CD4-positive, alpha-beta T cell treated with Interleukin-21 for 1 hour (primary cell): ENCODE results near the gene ANKMY1.

Experiments used
- DNase-seq: peaks from one replicate; pipeline ENCODE4 v3.0.0-alpha.2; 2020

The ANKMY1 gene

DNA sequence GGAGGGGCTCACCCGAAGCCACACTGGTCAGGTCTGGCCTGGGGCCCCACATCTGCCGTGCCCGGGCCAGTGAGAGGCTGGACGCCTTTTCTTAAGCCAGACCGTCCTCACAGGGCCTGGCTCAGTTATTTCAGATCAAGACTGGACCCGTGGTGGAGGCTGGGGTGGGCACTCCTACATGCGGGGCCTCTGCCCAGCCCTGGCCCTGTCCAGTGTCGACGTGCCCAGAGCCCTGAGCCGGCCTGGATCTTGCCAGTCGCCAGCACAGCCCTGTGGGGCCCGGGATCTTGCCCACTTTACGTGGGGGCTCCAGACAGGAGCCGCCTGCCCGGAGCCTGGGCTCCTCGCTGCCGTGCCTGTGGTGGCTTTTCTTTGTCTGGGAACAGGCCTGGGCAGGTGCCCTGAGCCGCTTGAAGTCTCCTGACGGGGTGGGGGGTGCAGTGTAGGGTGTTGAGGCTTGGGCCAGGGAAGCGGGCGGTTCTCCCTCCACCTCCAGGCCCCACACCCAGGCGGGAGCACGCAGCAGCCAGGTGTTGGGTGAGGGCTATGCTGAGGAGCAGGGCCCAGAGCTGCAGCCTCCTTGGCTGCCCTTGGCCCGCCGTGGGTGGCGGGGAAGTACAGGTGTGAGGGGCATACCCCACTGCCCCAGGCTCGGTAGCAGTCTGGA is 116.3 kb downstream of the ANKMY1 start:
- no peak for DNase-seq

DNA sequence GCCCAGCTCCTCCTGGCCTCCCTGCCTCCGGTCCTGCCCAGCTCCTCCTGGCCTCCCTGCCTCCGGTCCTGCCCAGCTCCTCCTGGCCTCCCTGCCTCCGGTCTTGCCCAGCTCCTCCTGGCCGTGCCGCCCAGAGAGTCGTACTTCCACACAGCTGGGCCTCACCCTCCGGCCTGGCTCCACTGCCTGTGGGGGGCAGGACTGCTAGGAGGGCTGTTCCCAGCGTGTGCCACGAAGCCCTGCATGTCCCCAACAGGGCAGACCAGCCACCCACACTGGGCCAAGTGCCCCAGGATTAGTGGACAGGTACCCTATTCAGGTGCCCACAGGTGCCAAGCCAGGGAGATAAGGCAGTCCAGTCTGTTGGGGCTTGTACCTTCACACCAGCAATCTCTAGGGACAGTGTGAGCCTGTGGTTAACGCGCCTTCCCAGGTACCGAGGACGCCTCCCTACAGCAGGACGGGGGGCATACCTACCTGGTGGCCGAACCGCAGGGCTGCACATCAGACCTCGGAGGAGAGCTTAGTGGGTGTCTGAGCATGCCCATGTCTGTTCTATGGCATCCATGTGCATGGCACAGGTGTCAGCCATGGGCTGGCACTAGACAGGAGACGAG is 117.0 kb downstream of the ANKMY1 start:
- DNase-seq, result no peak

DNA sequence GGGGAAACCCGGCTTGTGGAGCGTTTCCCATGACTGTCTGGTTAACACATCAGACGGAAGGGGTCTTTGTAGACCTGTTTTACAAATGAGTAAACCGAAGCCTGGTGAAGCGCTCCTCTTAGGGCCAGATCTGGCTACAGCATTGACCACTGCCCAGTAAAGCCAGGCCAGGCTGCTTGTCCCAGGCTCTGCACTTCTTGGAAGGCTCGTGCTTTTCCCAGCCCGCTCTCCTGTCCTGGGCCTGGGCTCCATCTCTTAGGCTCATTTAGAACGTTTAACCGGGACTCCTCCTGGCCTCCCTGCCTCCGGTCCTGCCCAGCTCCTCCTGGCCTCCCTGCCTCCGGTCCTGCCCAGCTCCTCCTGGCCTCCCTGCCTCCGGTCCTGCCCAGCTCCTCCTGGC is 117.5 kb downstream of the ANKMY1 start:
- DNase-seq, result no peak

DNA sequence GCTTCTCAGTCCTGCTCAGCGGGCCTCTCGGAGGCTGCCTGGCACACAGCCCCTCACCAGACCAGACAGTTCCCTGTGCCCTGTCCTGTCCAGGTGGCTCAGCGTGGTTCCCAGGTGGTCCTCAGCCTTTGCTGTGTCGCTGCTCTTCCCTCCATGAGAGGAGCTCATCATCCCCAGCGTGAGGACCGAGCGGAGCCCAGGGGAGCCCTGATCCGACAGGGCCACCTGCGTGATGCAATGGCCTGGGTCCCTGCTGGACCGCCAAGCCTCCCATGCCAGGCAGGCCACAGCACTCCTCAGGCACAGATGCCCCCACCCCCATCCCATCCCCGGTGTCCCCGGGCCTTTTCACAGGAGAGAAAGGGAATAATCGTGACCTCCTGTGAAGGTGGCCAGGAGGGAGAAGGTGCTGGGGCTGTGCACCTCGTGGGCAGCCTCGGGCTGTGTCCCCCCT is 118.1 kb downstream of the ANKMY1 start:
- no peak for DNase-seq

DNA sequence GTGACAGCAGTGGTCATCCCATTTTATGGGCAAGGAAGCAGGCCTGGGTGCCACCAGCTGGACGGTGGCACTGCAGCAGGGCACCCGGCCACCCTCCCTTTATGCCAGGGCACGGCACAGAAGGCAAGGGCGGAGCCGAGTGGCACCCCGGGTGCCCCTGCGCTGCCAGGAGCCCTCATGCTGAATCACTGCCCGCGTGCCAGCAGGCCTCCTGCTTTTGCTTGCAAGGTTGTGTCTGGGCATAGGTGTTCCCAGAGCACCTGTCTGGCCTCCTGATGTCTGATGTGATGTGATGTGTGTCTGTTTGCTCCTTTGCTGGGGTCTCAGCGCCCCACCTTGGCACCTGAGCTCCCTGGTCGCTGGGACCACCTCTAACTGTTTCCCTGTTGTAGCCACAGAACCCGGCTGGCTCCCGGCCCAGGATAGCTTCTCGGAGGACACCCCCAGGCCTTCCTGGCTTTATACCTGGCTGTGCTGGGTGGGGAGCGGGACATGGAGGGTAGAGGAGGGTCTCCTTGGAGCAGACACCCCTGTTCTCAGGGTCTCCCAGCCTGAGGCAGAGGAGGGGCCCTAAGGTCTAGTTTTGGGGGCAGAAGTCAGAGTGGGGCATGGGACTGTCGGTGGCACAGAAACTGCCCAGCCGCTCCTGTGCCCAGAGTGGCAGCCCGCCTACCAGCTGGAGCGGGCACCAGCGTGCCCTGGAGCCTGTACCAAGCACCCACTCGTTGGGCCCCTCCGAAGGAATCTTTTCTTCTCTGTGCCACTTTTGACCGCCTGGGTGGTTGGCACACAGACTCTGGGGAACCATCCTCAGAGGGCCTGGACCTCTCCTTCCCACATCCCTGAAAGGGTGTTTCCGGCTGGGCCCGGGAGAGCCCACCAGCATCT is 118.7 kb downstream of the ANKMY1 start:
- no peak for DNase-seq

DNA sequence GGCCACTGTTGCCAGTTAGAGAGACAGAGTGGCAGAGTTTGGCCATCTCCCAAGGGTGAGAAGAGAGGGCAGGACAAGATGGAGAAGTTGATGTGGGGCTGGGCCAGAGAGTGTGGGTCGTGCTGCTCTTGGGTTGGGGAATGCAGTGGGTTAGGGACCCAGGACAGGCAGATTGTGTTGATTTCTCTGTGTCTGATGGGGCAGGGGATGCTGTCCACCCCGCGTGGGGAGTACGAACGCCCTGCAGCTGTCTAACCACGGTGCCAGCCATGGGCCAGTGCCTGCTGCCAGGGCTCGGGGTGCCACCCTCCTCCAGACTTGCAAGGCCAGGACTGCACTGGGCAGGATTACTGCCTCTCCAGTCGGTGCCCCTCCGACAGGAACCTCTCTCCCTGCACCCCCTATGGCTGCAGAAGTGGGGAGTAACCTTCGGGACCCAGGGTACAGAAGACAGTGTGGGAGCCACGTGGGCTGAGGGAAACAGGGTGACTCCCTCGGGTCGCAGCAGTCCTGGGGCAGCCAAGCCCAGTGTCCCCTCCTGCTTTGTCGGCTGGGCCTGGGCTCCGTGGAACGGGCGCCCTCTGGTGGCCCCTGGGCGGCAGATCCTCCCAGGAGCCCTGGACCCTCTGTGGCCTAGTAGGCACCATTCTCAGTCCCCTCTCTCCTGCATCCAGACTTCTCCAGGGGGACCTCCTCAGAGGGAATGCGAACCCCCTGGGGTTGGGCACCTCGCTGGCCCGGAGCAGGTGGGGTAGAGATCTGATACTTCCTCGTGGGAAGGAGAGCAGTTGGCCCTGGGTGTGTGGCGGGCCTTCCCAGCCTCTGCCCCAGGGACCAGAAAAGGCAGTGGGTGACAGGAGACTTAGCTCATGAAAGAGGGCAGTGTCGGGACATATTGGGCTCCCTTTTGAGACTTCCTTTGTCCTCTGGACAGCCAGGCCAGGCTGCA is 119.7 kb downstream of the ANKMY1 start:
- DNase-seq, result peak; percentile 66

DNA sequence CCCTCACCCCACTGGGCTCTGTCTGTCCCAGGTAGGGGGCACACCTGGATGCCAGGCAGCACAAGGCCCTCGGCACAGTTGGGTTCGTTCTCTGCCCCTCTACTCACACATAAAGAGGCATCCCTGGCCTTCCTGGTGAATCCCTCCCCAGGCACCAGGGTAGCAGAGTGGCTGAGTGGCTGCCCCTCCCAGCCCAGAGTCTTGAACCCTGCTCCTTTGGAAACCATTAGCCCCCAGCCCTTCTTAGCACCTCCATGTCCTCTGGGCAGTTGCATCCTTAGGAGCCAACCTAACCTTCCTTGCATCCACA is 120.3 kb downstream of the ANKMY1 start:
- DNase-seq, result no peak

DNA sequence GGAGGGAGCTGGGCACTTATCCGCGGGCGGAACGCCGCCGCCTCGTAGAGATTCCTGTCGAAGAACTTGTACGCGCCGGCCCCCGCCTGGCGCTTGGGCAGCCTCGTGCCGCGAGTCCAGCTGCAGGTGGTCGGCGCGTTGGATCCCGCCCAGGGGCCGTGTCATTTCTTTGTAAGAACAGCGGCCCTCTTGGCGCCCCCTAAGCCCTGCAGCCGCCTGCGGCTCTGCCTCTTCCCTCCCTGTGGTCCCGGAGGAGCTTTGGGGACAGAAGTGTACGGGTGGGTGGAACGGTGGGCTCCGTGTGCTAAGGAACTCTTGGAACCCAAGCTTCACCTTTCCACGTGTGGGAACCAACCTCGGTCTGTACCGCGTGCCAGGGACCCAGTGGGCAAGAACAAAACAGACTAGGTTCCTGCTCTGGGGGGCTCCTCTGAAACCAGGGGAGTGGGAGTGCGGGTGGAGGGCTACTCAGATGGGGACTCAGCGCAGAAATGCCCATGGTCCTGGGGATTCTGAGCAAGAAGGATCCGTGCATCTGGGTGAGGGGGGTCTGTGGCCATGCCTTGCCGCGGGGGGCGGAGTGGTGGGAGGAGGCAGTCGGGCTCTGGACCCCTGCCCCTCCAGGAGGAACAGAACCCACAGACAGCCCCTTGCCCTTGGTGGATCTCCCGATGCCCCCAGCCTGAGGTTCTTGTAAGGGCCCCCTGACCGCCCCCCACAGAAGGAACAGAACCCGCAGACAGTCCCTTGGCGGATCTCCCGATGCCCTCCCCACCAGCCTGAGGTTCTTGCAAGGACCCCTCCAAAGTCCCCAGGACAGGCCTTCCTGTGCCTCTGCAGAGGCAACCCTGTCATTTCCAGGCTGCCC is 120.9 kb downstream of the ANKMY1 start:
- DNase-seq, result no peak

DNA sequence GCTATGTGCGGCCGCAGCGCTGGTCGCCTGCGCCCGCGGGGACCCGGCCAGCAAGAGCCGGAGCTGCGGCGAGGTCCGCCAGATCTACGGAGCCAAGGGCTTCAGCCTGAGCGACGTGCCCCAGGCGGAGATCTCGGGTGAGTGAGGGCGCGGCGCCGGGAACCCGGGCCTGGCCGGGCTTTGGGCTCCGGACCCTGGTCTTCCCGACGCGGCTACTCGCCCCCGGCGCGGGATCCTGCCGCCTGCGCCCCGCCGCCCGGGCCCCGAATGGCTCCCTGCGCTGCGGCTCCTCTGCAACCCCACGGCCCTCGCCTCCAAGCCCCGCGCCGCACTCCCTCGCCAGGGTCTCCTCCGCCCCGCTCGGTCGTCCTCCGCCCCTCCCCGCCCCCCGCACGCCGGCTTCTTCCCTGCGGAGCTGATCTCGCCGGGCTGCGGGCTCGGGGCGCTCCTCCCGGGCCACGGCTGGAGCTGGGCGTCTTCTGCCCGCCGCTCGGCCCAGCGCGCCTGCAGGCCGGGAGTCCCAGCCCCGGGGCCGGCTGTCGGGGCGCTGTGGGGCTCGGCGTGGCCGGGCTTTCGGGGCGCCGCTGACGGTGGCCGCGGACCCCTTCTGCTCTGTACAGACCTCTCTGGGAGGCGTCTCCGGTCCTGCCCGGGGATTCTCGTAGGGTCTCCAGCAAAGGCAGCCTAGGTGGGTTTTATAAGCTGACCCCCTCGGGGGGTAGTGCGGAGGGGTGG is 121.7 kb downstream of the ANKMY1 start:
- no peak for DNase-seq

DNA sequence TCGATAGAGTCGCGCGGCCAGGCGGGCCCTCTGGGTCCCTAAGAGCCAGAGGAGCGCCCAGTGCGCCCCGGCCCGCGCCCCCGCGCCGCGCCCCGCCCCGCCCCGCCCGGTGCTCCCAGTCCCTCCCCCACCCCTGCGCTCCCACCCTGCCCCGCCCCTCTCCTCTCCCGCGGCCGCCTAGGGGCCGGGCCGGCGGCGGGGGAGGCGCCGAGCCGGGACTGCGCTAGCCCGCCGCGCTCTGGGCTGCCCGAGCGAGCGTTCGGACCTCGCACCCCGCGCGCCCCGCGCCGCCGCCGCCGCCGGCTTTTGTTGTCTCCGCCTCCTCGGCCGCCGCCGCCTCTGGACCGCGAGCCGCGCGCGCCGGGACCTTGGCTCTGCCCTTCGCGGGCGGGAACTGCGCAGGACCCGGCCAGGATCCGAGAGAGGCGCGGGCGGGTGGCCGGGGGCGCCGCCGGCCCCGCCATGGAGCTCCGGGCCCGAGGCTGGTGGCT is 122.3 kb downstream of the ANKMY1 start, which contains the start of gene GPC1:
Gene GPC1, plus strand, starts transcription at position 207 of the 491 bp plus-strand sequence. Its CDS starts 256 bp downstream, at position 463.
- DNase-seq, result peak; percentile 66

DNA sequence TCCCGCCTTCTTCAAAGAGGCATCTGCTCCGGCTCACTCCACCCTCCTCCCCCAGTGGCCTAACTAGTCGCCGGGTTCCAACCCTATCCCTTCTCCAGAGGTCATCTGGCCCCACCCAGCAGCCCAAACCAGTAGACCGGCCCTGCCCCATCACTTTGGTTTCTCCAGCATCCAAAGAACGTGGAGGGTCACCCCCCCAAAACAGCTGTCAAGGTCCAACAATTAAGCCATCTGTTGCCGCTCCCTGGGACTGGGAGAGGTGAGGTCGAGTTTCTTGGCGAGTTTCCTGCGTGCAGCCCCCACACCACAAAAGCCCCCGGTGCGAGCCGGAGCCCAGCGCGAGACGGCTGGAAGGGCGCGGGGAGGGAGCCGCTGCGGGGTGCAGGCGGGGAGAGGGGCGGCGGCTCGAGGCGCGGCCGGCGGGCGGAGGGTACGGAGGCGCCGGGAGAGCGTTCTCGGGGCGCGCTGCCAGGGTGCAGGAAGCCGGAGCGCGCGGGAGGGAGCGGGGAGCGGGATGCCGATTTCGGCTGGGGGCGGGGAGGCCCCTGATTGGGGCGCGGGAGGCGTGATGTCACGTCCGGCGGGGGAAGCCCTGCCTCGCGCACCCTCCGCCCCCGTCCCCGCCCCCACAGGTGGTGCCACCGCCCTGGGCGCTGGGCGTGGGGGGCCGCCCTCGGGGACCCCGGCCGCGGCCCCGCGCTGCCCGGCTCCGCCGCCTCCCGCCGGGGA is 122.9 kb downstream of the ANKMY1 start:
- DNase-seq, result peak; percentile 90

DNA sequence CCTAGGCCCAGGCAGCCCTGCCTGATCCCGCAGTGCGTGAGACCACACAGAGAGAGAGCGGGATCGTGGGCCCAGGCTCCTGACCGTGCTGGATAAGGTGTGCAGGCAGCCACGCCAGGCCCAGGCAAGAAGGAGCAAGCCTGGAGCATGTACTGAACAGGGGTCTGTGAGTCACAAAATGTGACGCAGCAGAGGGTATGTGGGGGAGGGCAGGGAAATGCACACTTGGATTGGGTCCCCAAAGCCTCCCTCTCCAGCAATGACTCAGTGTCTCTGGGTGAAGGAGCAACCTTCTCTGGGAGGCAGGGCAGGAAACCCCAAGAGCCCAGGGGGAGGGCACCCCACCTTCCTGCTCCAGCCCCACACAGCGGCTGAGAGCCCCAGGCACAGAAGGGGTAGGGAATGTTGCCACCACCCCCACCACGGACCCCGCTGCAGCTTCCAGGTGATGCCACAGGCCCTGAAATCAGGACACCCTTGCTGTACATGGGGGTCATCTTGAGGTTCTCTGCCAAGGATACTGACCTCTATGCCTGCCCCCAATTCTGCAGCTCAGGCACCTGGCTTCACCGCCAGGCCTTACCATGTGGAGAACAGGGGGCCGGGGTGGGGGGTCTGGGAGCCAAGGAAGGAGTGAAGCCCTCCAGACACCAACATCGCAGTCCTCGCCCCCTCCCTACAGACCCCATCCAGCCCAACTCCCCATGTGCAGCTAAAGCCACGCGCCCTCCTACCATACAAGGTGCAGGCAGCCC is 123.6 kb downstream of the ANKMY1 start:
- DNase-seq, result no peak

DNA sequence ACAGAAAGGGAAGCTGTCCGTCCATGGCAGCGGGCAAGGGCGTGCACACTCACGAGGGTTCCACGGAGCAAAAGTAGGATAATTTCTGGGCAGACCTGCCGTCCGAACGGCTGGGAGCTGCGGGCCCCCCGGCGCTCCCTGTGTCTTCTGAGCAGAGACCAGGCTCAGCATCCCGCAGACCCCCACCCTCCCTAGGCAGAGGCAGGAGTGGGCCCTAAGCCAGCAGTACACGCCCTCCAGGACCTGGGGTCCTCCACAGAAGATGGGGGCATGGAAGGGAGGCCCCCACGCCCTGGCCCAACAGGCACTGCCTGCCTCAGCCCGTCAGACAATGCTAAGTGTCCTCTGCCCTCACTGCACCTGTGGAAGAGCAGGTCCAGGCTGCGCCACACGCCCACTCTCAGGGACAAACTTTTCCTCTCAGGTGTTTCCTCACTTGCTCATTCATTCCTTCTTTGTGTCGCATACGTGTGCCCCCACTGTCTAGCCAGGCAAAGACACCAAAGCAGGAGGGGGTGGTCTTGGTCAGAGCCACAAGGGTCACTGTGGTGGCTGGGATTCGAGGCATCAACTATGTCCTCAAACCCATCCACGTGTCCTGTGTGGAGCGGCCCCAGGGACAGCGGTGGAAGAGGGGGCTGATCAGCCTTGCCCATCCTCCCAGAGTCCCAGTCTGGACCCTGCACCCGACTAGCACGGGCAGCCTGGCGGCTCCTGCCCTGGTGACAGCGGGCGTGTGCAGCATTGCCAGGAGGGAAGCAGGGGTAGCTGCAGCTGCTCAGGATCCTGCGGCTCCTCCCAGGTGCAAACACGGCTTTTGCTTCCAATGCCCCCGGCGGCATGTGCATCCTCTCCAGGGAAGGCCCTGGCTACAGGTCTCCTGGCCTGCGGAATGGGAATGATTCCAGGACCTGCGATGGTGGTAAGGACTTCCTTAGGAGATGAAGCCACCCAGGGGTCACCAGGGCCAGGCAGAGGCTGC is 124.7 kb downstream of the ANKMY1 start:
- DNase-seq, result no peak

DNA sequence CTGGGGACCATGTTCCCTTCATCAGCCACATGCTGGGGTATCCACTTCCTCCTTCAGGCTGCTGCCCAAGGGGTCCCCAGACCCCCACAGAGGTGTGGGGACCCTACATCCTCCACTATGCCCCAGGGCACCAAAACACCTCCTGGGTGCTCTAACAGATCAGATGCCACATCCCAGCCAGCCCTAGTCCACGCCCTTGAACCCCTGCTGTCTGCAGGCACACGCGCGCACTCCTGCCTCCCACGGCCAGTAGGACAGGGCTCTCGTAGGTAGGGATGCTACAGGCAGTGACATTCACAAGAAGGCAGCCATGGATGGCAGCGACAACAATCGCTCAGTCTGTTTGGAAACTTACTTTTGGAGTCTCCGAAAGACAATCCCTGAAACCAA is 125.4 kb downstream of the ANKMY1 start:
- DNase-seq, result no peak

DNA sequence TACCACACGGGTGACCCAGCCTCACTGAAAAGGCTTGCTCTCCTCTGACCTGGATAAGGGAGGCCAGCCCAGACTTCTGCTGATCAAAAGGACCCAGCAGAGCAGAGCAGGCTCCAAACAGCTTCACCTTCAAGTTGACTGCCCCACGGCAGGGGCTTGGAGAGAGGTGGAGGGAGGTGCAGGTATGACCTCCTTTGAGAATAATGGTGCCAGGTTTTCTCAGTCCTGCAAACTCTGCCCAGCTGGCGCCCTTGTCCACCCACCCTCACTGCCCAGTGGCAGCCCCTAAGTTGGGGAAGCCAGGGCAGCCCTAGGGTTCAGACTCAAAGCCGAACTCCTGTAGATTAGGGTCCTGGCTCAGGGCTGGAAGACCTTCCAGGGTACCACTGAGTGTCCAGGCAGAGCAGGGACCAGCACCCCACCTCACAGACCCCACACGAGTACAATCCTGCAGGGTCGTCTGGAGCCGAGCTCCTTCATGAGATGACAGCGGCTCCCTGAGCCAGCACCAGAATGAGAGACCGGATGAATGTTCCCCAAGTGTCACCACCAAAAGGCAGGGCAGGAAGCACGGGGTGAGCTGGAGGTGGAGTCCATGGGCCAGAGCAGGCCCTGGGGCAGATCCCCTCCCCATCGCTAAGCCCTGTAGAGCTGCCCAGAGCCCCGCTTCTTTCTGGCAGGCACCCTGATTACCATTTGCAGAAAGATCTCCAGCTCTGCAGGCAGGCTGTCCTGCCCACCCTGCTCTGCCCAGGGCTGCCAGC is 125.9 kb downstream of the ANKMY1 start:
- DNase-seq, result no peak

DNA sequence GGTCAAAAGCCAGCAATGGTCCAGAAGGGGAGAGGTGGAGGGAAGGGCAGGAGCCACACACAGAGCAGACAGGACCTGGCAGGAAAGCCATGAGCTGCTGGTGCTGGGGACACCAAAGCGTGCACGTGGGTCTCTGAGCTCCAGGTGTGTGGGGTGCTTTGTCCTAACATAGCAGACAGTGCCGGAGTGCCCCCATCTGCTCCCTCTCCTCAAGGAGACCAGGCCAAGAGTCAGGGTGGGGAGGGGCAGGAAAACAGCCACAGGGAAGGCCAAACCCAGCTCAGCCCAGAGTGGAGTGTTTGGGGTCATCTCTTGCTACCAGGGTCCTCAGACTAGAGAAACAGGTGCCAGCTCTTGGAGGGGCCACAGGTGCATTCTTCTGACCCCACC is 126.5 kb downstream of the ANKMY1 start:
- DNase-seq, result no peak

DNA sequence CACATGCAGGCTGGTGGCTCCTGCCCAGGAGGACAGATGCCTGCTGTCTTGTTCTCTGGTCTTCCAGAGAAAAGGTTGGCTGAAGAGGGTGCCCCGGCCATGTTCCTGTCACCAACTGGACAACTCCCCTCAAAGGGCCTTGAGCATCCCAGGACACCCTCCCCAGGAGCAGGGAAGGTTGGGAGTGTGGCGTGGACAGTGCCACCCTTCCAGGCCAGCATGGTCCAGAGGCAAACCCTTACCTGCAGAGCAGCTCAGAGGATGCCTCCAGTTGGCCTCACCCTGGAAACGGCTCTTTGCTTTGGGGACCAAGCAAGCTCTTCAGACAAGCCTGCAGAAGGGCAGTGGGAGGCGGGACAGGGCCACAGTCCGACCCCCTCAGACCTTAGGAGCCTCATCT is 127.2 kb downstream of the ANKMY1 start:
- no peak for DNase-seq
